ENCODE data around the gene SH3RF1.

SH3RF1 gene

GRCh38 chr4:169167957-169168858 lies 102.5 kb downstream of the SH3RF1 start:
- no peak for DNase-seq

GRCh38 chr4:169164669-169165415 lies 105.9 kb downstream of the SH3RF1 start:
- no peak for DNase-seq

- DNase-seq: no peak
Observed at GRCh38 chr4:169163947-169164668, 106.6 kb downstream of the SH3RF1 start.

- no peak for DNase-seq
Observed at GRCh38 chr4:169163495-169163894, 107.3 kb downstream of the SH3RF1 start.

- DNase-seq: peak in 1 of 56 donors; percentile 15
Observed at GRCh38 chr4:169160825-169161224, 109.9 kb downstream of the SH3RF1 start.

GRCh38 chr4:169159624-169160171 lies 111.1 kb downstream of the SH3RF1 start:
- peak in 5 of 56 donors; percentile 12 to 36 (median 17) for DNase-seq

GRCh38 chr4:169158861-169159260 lies 111.9 kb downstream of the SH3RF1 start:
- no peak for DNase-seq

GRCh38 chr4:169158046-169158445 lies 112.7 kb downstream of the SH3RF1 start:
- DNase-seq: no peak

- no peak for DNase-seq
Observed at GRCh38 chr4:169156392-169156791, 114.4 kb downstream of the SH3RF1 start.

GRCh38 chr4:169154121-169154520 lies 116.6 kb downstream of the SH3RF1 start:
- no peak for DNase-seq

GRCh38 chr4:169153481-169154087 lies 117.2 kb downstream of the SH3RF1 start:
- DNase-seq: no peak

GRCh38 chr4:169152899-169153298 lies 117.9 kb downstream of the SH3RF1 start:
- no peak for DNase-seq

GRCh38 chr4:169152098-169152497 lies 118.7 kb downstream of the SH3RF1 start:
- DNase-seq: no peak

GRCh38 chr4:169151671-169152070 lies 119.1 kb downstream of the SH3RF1 start:
- no peak for DNase-seq

- DNase-seq: no peak
Observed at GRCh38 chr4:169150806-169151205, 120.0 kb downstream of the SH3RF1 start.

- DNase-seq: no peak
Observed at GRCh38 chr4:169148885-169149284, 121.9 kb downstream of the SH3RF1 start.

- no peak for DNase-seq
Observed at GRCh38 chr4:169147191-169147590, 123.6 kb downstream of the SH3RF1 start.

GRCh38 chr4:169144061-169144600 lies 126.6 kb downstream of the SH3RF1 start:
- no peak for DNase-seq

GRCh38 chr4:169143335-169143734 lies 127.4 kb downstream of the SH3RF1 start:
- DNase-seq: no peak

- no peak for DNase-seq
Observed at GRCh38 chr4:169142906-169143305, 127.8 kb downstream of the SH3RF1 start.

GRCh38 chr4:169142391-169142790 lies 128.4 kb downstream of the SH3RF1 start:
- no peak for DNase-seq

All from nucleus accumbens (tissue), 56 donors.